HL-60/S4 treated with phorbol 12-myristate 13-acetate at 8.2 ng/mL for 4 days and 3 days (cell line): ENCODE measurements around the gene ESYT1.

ENCODE experiments used
- in situ Hi-C: fragments of 300-500 bp; cut with MboI; formaldehyde crosslinking; loops from 2 replicates; pipeline ENCODE4 v1.15.0; 2022; ENCODE audit warnings: low sequenced_read_pairs

ESYT1 gene

DNA sequence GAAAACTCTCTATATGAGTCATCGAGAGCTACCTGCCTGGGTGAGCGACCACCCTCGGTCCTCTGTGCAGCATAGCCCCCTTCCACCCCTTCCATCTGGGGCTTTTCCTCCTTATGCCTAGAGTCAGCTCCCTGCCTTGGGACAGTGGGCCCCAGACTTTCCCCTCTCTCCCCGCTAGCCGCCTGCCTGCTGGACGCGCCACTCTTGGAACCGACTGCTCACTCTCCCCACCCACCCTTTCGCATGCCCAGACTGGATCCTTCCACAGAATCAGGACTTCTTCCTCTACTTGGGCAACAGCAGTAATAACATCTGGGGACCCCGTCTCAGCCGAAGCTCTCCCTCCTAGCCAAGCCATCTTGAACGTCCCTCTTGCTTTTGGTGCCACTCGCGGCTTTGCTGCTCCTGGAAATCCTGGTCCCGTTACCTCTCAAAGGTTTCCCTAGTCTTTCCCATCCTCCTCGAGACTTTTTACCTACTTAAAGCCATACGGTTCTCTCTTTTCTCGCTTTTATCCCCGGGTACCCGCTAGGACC lies 671 bp downstream of the ESYT1 start:
- in situ Hi-C loops, result no loop called here

- in situ Hi-C loops, result no loop called here
These were observed 1.3 kb downstream of the ESYT1 start for GRCh38 chr12:56129206-56129941.

- in situ Hi-C loops, result no loop called here
These were observed 2.0 kb downstream of the ESYT1 start for GRCh38 chr12:56129942-56130495.

DNA sequence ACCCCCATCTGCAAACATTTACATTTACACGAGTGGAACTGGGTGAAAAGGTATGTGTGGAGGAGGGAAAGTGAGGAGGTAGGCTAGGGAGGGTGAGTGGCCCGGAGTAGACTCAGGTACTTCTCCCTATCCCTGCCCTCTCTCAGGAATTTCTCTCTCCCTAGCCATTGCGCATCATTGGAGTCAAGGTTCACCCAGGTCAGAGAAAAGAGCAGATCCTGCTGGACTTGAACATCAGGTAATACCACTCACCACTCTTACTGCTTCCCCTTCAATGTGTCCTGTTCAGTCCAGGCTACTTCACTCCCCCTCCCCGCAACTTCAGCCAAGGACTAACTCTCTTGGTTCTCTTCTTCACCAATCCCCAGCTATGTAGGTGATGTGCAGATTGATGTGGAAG lies 2.8 kb downstream of the ESYT1 start:
- in situ Hi-C loops, result no loop called here

- in situ Hi-C loops, result no loop called here
These were observed 6.8 kb downstream of the ESYT1 start for GRCh38 chr12:56134897-56135296.

DNA sequence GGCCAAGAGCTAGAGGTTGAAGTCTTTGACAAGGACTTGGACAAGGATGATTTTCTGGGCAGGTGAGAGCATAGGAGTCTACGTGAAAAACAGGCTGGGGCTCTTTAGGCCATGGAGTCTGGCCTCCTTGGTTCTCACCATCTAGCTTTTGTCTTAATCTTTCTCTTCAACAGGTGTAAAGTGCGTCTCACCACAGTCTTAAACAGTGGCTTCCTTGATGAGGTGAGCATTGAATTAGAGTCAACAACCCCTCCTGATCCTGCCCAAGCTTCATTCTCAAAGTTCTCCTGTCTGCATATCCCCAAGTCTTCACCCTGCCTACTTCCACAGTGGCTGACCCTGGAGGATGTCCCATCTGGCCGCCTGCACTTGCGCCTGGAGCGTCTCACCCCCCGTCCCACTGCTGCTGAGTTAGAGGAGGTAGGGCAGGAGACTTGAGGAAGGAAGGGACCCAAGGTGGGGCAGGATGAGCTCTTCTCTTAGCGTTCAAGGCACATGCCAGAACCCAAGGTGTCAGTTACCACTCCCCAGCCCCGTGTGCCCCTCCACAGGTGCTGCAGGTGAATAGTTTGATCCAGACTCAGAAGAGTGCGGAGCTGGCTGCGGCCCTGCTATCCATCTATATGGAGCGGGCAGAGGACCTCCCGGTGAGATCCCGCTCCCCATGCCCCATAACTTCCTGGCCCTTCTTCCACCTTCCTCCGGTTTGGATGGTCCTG lies 9.9 kb downstream of the ESYT1 start:
- in situ Hi-C loops, result no loop called here

- in situ Hi-C loops, result no loop called here
These were observed 14.1 kb downstream of the ESYT1 start for GRCh38 chr12:56141946-56142784.

DNA sequence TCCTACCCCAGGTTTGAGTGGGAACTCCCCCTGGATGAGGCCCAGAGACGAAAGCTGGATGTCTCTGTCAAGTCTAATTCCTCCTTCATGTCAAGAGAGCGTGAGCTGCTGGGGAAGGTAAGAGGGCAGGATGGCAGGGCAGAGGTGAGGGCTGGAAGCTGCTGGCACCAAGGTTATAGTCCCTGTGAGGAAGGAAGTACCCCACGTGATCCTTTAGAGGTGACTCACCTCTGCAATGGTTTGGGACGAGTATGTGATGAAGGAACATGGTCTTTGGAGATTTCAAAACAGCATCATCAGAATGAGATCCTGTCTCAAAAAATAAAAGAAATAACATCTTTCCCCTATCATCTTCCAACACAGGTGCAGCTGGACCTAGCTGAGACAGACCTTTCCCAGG lies 15.2 kb downstream of the ESYT1 start:
- in situ Hi-C loops, result no loop called here

DNA sequence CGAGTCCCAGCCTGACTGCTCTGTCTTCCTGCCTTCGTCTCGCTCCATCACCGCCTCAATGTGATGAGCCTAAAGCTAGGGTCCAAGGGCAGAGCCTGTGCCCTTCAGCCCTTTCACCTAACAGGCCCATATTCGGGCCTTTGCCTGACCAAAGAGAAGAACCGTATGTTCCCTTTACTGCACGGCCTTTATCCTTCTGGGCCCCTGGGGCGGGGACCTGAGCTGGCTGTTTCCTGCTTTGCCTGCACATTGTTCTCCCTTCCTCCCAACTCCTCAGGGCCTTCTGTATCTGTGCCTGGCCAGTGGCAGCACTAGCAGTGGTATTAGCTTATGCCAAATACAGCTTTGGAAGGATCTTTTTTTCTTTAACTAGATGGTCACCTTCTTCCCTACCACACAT lies 15.8 kb downstream of the ESYT1 start:
- in situ Hi-C loops, result no loop called here

GRCh38 chr12:56145217-56145616 lies 17.1 kb downstream of the ESYT1 start:
- in situ Hi-C loops, result no loop called here

GRCh38 chr12:56146492-56147460 lies 18.7 kb downstream of the ESYT1 start:
- in situ Hi-C loops, result no loop called here

DNA sequence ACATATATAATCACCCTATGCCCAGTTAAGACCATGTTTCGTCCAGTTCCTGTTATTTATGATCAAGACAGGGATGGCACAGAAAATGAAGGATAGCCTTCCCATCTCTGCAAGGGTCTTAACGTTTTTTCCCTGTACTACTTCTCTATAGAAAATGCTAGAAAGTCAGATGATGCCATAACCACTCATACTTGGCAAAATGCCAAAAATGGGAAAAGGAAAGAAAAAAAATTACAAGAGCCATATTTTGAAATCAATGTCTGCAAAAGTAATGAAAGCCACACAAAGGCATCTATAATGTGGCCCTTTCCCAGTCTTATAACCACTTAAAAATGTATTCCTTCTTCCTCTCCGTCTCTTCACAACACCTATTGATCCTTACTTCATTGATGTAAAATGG lies 22.5 kb downstream of the ESYT1 start:
- in situ Hi-C loops, result no loop called here

DNA sequence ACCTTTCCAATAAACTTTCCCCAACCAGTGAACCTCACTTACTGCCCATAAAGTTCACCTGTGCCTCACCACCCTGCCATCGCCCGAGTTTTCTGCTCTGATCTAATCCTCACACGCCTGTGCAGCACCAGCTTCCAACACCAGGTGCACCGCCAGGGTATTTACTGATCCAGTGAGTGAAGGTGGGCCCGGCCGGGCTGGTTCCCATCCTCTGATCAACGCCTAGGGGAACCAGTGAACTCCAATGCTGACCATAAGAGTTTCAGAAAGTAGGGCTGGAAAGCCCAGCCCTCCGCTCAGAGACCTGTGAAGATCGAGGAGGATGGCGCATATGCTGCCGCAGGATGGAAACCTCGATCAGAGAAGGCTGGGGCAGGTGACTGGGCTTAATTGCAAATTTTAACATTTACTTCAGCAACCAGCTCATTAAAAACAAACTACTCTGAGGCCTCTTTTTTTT lies 23.6 kb downstream of the ESYT1 start:
- in situ Hi-C loops, result no loop called here

GRCh38 chr12:56152132-56152755 lies 24.2 kb downstream of the ESYT1 start, which contains the start of gene MYL6B:
TSS of gene MYL6B (plus strand) at chr12:56152587. CDS start at chr12:56153919, 1,332 bp downstream.
- in situ Hi-C loops, result no loop called here

DNA sequence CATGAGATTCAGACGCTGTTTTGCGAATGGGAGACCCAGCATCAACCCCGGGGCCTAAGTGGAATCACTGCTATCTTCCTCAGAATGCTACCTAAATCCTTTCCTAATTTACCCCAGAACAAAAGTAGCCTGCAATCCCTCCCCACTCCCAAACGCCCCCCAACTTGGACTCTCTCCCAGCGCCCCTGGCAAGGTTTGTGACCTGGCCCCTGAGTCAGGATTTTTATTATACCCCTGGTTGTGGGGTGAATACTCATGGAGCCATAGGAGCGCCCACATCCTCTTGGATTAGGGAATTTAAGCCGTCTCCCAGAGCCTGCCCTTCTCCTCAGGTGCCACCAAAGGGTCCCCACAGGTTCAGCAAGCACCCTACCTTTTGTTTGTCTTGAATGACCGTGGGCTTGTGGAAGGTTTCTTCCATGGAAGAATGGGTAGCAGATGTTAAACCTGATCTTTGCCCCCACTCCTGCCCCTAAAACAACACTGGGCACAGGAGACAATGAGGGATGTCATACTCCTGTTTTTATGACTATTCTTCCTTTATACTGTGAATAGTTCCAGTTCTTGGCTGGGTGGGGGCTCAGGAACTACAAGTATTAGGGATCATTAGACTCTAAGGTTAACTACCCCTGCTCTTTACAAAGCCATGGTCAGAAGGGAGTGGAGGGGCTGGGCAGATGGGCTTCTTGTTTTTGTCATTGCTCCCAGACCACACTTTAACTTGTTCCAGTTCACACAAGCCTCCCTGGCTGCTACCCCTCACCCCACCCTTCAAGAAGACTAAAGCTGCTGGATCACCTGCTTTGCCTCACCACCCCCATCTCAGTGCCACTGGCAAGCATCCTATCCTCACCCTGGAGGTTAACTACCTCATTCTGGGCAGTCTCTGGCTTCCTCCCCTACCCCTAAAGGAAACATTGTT lies 24.9 kb downstream of the ESYT1 start:
- in situ Hi-C loops, result no loop called here

- in situ Hi-C loops, result no loop called here
These were observed 25.6 kb downstream of the ESYT1 start for GRCh38 chr12:56153678-56154065.

GRCh38 chr12:56154246-56154771 lies 26.2 kb downstream of the ESYT1 start:
- in situ Hi-C loops, result no loop called here

DNA sequence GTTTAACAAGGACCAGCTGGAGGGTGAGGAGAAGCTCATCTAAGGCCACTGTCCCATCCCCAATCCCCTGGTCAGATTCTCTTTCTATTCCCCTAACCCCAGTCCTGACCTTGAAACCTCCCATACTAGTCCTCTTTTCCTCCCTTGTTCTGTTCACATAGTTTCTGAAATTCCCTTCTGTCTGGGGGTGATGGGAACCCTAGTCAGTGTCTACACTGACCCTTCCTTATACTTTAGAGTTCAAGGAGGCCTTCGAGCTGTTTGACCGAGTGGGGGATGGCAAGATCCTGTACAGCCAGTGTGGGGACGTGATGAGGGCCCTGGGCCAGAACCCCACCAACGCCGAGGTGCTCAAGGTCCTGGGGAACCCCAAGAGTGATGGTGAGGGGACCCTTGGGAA lies 26.8 kb downstream of the ESYT1 start:
- in situ Hi-C loops, result no loop called here
